ENCODE results near the gene DPP10. TPM values are rescaled to one million over a fixed set of nuclear protein-coding genes. Genes with fewer than 3 reads are reported as not detected.
"Not testable (repeated sequence)": the region's sequence is repeated elsewhere in the genome, so short reads cannot be mapped to it uniquely, and the experiment has no call there.

The DPP10 gene
- total RNA-seq, 2 experiments from 2014 or later: not detected

DNA sequence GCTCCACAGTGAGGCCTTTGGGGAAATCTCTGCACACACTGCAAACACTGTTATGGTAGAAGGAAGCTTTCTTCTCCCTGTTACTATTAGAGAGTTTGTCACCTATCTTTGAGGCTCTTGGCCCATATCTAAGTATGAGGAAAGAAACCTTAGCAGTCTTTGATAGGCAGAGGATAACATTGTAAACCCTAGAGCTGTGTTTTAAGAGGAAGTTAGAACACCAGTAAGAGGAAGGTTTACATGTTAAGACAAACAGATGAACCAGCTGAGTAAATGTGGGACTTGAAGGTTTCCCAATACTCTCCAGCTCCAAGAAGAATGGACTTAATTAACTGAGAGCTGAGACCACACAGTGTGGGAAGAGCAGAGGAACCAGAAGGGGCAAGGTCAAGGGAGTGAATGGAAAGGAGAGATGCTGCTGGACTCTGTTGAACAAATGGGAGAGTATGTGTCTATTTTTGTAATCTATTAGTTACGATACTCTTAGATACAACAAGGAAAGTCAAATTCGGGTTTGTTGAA, 257.0 kb downstream of the DPP10 start:
- POLR2A ChIA-PET: no interaction called here
- CTCF ChIA-PET: no interaction called here

DNA sequence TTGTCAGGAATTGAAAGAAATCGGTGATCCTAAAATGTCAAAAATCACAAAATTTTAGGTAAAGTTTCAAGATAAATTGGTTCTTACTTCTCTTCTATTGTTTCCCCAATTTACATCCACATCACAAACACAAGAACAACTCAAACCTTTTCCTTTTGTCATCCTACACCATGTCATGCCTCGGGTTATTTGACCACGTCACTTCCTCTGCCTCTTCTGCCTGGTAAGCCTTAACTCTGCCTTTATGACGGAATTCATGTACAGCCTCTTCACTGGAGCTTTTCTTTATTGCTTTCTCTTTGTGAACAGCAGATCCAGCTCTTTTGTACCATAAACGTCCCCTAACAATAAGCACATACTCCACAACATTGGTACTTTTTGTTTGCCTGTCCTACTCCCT, 258.0 kb downstream of the DPP10 start:
- ChIA-PET POLR2A (no interaction called here), CTCF (no interaction called here)

DNA sequence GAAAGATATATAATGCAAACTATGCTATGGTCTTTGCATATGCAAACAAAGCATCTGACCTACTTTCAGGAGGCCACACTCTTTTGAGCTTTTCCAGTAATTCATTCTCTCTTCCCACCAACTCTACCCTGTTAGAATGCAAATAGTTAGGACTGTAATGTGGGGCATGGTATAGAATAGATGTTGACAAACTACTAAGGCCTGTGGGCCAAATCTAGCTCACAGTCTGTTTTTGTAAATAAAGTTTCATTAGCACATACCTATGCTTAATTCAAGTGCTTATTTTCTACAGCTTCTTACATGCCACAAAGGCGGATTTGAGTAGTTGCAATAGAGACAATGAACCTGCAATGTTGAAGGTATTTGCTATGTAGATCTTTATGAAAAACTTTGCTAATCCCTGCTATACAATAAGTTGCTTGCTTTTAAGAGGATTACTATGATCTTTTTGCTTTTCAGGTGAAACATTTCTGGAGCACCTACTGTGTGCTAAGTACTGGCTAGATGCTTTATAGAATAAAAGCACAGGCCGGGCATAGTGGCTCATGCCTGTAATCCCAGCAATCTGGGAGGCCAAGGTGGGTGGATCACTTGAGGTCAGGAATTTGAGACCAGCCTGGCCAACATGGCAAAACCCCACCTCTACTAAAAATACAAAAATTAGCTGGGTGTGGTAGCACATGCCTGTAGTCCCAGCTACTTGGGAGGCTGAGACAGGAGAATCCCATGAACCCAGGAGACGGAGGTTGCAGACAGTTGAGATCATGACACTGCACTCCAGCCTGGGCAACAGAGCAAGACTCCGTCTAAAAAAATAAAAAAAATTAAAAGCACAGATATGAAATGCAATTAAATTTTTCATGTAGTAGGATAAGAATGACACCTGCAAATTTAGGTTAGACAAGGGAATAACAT, 267.8 kb downstream of the DPP10 start:
- CTCF ChIA-PET: no interaction called here
- POLR2A ChIA-PET: no interaction called here

DNA sequence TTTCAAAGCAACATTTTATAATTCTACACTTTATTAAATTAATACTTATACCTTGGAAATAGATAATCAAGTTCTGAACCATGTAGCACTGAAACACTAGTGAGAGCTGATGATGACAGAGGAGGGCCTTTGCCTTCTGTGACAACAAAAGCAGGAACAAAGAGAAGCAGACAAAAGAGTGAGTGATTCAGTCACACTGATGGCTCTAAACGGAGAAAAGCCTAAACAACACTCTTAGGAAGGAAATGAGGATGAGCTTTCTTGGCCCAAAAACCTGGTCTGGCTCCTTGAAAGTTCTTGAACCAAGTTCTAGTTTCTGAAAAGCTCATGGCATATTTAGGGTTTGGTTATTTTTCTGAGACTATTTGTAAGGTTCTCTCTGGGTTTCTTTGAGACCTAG, 271.9 kb downstream of the DPP10 start:
- ChIA-PET POLR2A (no interaction called here), CTCF (no interaction called here)

DNA sequence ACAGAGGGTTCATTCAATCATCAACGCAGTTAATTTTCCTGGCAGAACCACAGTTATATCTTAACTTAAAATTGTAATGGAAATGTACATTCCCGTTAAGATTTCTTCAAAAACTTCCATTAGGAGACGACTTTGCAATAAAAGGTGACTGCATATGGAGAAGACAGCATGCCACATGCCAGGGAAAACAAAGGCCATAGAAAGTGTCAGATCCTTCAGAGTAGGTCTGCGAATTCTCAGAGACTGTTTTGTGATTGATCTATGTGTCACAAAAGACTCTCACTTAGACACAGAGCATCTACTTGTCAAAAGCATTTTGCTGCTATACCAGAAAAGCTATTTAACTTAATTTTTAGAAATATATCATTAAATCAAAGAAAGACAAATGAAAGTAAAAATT, 274.6 kb downstream of the DPP10 start:
- ChIA-PET CTCF (no interaction called here), POLR2A (no interaction called here)

DNA sequence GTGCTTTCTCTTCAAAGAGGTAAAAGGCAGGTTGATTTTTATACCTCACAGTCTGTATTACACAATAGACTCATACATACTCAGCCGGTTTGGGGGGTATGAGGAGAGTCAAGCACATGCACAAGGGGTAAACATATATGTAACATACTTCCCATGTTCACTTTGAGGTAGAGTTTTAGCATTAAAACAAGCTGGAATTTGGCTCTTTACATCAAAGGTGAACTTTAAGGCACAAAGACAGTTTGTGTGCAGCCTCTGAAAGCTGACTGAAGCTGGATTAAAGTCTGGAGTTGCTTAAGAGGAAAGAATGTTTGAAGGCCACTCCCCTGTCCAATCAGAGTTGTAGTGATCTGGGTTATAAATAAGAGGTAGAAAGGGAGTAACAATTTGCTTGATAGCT, 282.0 kb downstream of the DPP10 start:
- CTCF ChIA-PET: no interaction called here
- POLR2A ChIA-PET: no interaction called here

DNA sequence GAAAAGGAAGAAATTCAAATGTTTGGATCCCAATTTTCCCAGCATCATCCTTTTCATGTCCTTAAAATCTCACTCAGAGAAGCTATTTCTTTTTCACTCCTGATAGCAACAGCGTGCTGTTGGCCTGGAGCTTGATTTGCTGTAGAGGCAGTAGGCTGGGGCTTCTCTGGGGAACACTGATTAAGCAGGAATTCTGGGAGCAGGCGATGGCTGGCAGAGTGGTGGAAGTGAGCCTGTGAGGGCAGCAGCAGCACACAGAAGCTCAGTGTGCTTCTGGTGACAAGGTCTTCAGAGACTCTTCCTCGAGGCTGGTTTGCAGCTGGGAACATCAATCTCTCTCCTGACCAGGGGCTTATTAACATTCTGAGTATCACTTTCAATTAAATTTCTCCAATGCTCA, 284.6 kb downstream of the DPP10 start:
- ChIA-PET CTCF (no interaction called here), POLR2A (no interaction called here)

DNA sequence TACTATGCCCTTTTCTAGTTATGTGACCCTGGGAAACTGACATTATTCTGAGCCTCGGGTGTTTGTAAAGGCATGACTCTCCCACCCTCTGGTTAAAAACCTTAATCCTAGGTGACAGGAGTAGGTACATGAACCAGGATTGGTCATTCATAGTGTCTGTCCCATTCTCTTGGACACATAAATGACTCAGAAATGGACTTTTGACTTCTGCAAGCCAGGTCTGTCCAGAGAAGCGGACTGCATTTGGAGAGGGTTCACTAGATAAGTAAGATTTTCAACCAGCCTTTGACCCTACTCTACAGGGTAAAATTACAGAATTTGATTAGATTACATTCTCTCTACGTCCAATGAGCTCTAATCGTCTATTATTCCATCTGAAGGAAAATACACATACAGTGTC, 285.9 kb downstream of the DPP10 start:
- ChIA-PET POLR2A (no interaction called here), CTCF (no interaction called here)

DNA sequence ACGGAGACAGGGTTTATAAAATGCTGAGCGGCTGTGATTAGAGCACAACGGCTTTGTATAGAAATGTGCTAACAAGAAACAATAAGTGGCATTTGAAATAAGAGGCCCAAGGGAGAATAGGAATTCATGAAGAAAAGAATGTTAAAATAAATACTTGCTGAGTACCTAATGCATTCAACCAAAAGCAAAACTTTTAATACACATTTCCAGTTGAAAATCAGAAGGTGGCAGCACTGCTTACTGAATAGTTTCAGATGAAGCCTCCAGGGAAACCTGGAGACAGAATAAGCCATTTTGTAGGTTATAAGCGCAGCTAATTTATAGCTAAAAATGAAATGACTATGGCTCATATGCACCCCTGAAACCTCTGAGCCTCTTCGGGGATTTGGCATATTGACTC, 286.6 kb downstream of the DPP10 start:
- CTCF ChIA-PET: no interaction called here
- POLR2A ChIA-PET: no interaction called here

DNA sequence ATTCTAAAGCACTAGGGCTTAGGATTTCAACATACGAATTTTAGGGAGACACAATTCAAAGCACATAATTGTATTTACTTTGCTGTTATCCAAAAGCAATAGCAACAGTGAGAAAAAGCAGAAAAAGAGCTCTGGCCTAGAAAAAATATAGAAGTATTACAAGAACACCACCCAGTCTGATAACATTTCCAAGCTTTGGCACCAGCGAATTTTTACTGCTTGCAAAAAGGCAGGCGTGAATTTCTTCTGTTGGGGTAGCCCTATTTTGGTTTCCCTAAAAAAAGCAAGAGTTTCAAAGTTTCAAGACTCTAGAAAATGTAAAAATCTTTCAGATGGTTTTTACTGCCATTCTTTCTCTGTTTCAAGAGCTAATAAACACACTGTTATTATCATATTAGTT, 292.7 kb downstream of the DPP10 start:
- POLR2A ChIA-PET: no interaction called here
- CTCF ChIA-PET: no interaction called here

DNA sequence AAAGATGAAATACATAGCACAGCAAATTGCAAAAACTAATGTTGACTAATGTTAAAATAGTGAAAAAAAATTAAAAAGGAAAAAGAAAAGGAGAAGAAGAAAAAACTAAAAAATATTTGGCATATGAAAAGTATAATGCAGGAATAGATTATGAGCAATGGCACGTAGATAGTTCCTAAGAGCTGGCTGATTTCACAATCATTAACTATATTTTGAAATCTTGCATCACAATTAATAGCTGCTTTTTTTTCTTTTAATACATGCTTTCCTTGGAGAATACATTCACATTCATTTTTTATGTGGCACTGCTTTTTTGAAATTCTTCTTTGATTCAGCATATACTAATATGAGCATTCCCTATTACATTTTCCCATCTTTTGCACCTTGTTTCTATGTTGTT, 299.8 kb downstream of the DPP10 start:
- ChIA-PET CTCF (no interaction called here), POLR2A (no interaction called here)

DNA sequence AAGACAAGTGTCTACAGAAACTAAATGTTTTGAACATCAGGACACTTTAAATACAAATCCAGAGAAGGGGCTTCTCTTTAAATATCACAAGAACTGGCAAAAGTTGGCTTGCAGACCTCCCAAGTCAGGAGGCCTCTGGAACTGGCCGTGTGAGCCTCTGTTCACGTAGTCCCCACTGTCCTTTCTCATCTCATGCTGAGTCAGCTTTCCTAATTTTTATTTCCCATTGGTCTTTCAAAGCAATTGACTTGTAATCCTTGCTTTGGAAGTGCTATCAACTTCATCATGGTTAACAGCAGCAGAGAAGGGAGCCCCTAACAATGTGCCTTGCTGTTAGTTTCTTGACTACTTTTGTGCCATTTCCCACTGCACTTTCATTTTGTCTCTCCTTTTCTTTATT, 303.3 kb downstream of the DPP10 start:
- ChIA-PET POLR2A (no interaction called here), CTCF (no interaction called here)

DNA sequence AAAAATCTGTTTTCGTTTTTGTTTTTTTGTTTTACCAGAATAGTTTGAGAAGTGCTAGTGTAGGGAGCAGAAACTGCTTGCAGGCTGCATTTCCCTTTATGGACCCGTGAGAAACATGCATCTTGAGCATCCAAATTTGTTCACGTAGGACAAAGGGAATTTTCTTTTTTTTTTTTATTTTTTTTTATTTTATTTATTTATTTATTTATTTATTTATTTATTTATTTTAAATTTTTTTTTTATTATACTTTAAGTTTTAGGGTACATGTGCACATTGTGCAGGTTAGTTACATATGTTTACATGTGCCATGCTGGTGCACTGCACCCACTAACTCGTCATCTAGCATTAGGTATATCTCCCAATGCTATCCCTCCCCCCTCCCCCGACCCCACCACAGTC, 305.7 kb downstream of the DPP10 start:
- CTCF ChIA-PET: not testable (repeated sequence)

DNA sequence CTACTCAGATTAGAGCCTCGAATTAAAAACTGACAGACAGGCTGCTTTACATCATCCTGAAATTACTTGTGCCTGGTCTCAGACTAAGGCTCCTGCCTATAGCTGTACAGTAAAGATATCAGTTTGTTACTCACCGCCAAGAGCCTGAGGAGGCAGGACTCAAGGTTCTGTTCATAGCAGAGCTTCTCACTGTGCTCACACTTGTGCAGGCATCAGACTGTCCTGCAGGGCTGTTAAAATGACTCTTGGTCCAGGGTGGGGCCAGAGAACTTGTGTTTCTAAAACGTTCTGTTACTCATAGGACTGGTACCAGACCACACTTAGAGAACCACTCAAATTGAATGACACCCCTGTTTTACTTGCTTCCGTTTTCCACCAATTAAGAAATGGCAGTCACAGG, 310.0 kb downstream of the DPP10 start:
- ChIA-PET CTCF (no interaction called here), POLR2A (no interaction called here)

More for the DNA sequence above, 305.7 kb downstream of the DPP10 start:
- POLR2A ChIA-PET: not testable (repeated sequence)

DNA sequence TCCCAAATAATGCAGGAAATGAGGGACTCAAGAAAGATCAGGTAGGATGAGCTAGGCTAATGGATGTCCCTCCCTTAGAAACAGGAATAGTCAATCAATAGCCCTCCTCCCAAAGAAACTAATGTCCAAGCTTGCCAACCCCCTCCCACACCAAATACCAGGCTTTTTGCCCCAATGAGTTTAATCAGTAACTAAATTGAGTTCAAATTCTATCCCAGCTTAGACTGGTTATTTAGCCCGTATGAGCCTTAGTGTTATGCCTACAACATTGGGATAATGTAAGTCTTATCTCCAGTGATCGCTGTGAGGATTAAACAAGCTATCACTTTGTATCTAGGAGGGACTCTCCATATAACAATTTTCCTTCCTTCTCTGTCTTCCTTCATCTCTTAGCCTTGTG, 310.7 kb downstream of the DPP10 start:
- ChIA-PET CTCF (no interaction called here), POLR2A (no interaction called here)

DNA sequence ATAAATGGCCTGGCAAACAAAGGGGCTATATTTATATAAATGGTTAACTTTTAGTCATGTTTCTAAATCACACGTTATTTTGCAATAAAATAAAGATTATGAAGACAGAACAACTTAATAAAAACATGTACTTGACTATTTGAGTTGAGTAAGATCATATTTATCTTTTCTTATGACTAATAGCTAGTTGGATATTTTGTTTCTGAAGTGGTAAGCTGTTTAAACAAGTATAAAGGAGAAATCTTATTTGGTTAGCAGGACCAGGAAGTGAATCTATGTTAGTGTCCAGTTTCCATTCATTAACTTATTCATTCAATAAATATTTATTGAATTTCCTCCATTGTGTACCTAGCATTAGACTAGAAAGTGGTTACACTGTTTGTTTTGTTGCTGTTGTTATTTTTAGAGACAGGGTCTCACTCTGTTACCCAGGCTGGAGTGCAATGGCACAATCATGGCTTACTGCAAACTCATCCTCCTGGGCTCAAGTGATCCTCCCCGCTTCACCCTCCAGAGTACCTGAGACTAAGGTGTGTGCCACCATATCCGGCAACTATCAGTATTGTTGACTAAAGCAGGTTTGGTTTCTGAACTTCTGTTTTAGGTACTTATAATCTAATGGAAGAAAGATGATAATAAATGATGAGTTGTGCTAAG, 312.6 kb downstream of the DPP10 start:
- ChIA-PET CTCF (no interaction called here), POLR2A (no interaction called here)

DNA sequence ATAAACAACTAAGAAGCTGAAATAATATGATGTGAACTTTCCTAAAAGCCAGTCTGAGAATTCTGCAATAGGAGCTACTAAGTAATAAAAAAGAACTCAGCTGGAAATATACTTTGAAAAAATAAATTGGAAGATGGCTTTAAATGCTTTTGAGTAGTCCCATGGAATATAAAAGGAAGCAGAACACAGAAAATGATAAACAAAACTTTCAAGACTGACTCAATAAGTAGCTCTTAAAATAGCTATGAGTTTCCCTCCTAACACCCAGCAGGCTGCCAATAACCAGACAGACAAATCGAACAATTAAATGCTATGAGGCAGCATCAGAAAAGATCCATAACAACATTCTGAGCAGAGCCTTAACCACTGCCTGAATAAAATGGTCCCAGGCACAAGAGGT, 319.9 kb downstream of the DPP10 start:
- ChIA-PET CTCF (no interaction called here), POLR2A (no interaction called here)

DNA sequence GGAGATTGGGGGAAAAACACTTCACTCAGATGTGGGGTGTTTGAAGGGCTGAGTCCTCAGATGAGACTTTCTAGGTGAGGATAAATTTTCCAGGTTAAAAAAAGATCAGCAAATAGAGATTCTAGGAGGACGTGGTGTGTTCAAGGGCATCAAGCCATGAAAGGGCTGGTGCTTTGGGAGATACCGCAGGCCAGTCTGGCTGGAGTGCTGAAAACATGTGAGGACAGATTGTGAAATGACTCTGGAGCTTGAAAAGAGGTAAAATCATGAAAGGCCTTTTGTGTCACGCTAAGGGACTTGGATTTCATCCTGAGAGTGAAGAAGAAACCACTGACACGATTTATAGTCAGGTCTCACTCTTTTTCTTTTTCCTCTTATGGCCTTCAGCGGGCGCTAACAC, 320.5 kb downstream of the DPP10 start:
- ChIA-PET CTCF (no interaction called here), POLR2A (no interaction called here)

DNA sequence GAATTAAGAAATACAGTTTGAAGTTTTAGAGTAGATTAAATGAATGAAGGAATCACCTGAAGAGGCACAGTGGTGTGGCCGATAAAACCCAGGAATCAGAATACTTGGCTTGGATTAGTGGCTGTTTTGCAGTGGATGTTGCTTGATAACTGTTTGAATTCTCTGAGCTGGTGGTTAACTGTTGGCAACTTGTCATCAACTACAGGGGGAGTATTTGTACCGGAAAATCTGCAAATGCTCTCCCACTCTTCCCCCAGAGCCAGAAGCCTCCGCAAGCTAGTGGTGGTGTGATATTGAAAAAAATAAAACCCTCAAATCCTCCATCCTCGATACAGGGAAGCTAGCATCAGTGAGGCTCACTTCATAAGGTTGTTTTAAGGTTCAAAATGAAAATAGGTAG, 326.7 kb downstream of the DPP10 start:
- POLR2A ChIA-PET: no interaction called here
- CTCF ChIA-PET: no interaction called here

DNA sequence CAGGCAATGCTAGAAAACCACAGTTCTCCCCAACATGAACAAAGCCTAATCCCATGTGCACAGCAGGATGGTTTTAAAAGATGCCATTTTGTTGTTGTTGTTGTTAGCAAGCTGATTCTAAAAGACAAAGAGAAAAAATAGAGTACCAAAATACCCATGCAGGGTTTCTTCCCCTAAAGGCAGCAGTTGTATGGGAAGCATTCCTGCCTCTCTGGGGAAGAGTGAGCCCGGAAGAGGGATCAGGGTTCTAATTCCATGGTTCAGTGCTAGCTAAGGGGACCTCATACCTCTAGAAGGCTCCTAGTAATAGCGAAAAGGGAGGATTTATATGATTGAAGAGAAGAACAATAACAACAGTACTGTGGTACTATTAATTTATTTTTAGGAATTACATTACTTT, 327.6 kb downstream of the DPP10 start:
- CTCF ChIA-PET: no interaction called here
- POLR2A ChIA-PET: no interaction called here

DNA sequence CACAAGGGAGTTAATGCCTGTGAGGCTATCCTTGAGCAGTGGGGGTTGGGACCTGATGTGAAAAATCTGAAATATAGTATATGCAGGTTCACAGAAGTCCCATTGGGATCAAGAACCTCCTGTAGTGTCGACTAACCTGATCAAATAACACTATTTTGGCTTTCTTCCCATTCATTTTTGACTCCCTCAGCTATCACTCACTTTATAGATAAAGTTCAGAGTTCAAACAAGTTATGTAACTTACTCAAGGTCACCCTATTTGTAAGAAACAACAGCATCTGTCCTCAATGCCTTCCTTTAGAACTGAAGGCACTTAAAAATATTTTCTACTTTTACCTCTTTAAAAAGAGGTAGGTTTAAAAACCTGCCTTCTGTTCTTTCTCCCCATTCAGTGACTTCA, 341.6 kb downstream of the DPP10 start:
- ChIA-PET POLR2A (no interaction called here), CTCF (no interaction called here)
